Subcutaneous adipose tissue (tissue), 4 donors: ENCODE measurements around the gene DERL3. TPM values are rescaled to one million over a fixed set of nuclear protein-coding genes. Genes with fewer than 3 reads are reported as not detected.

Source experiments
- CTCF ChIP-seq: fragments of 450-650 bp; IDR thresholded peaks from one replicate; pipeline ENCODE4 v1.5.1; 2016; ENCODE audit warnings: low read depth, mild to moderate bottlenecking, control low read depth, antibody characterized with exemption, moderate library complexity
- total RNA-seq, 4 donors: library from RNA; depleted of rRNA; stranded (reverse); fragments of >200 nt; gene quantifications; one replicate each; pipeline ENCODE4 v1.1.0, GENCODE V29; 2016

DERL3 gene
- total RNA-seq, 4 donors from 2014 or later: 0.22 to 1.5 TPM; not detected in 2

- no peak for TF ChIP-seq CTCF
These were observed 36.1 kb upstream of the DERL3 start for GRCh38 chr22:23874871-23875270.

- no peak for TF ChIP-seq CTCF
These were observed 29.8 kb upstream of the DERL3 start for GRCh38 chr22:23868580-23868979.

- no peak for TF ChIP-seq CTCF
These were observed 23.3 kb upstream of the DERL3 start for GRCh38 chr22:23862103-23862502.

- no peak for TF ChIP-seq CTCF
These were observed 20.4 kb upstream of the DERL3 start for GRCh38 chr22:23859201-23859600.

GRCh38 chr22:23858484-23858815 is 19.6 kb upstream of the DERL3 start:
- TF ChIP-seq CTCF: no peak

GRCh38 chr22:23857606-23858483 is 19.0 kb upstream of the DERL3 start, which contains the start of gene SLC2A11:
Gene SLC2A11 (plus strand): TSS chr22:23857875. CDS start chr22:23858000, 125 bp downstream.
- TF ChIP-seq CTCF: no peak

- TF ChIP-seq CTCF: no peak
These were observed 18.2 kb upstream of the DERL3 start for GRCh38 chr22:23856721-23857605.
